GM19328 (cell line): Measurements from ENCODE around the gene CRACR2B.

Source experiments
- ATAC-seq: cut with Tn5 transposase; IDR thresholded peaks from one replicate; pipeline ENCODE4 v1.9.1; 2021; ENCODE audit warnings: mild to moderate bottlenecking, moderate library complexity; ENCODE audit not compliant: unreplicated experiment

CRACR2B gene

DNA sequence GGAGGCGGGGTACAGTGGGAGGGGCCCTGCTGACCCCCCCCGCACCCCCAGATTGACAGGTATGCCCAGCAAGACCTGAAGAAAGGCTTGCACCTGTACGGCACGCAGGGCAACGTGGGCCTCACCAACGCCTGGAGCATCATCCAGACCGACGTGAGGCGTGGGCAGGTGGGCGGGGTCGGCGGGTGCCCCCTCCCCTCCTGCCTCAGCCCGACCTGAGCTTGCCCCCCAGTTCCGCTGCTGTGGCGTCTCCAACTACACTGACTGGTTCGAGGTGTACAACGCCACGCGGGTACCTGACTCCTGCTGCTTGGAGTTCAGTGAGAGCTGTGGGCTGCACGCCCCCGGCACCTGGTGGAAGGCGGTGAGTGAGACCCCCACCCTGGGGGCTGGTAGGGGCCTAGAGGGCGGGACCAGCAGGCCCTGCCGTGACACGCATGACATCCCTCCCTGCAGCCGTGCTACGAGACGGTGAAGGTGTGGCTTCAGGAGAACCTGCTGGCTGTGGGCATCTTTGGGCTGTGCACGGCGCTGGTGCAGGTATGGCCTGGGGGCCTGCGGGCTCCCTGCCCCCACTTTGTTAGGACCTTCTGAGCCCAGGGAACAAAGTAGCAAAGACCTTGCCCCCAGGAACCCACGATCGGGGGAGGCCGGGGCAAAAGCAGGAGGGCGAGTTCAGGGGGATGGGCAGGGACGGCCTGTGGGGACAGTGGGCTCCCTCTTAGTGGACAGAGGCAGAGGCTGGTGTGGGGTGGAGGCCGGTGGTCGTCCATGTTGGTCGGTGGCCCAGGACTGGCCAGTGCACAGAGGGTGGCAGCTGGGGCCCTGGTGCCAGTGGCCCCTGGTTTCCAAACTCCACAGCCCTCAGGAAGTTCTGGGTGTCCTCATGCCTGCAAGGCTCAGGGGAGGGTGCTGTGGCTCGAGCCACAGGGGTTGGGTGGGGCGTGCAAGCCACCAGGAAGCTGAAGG lies 38.0 kb downstream of the CRACR2B start:
- no peak for ATAC-seq

DNA sequence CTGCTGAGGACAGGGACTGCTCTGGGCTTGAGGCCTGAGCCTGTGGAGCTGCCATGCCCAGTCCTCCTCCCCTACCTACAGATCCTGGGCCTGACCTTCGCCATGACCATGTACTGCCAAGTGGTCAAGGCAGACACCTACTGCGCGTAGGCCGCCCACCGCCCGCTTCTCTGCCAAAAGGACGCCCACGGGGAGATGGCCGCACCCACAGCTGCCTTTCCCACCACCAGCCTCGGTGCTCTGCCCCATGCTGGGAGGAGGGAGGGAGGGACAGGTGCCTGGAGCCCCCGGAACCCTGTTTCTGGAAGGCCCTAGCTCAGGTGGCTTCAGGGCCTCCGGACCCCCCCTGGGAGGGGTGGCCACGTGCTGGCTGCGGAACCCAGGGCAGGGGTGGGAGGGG lies 38.8 kb downstream of the CRACR2B start:
- ATAC-seq: no peak

DNA sequence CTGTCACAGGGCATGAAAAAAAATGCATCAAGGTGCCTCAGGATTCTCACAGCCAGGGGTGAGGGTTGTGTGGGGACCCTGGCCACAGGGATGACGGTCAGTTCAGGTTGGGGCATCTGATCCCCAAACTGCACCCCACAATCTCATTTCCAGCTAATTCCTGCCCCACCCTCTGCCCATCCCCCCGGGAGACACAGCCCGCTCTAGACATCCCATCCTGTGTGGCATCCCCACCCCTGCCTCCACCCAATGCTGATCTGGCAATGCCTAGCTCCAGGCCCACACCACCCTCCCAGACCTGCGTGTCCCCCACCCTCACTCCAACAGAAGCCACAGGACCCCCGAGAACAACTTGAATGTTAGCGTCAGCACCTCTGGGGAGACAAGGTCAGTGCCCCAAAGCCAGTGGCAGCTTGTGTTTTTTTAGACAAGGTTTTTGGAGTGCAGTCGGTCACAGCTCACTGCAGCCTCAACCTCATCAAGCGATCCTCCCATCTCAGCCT lies 40.2 kb downstream of the CRACR2B start:
- no peak for ATAC-seq

DNA sequence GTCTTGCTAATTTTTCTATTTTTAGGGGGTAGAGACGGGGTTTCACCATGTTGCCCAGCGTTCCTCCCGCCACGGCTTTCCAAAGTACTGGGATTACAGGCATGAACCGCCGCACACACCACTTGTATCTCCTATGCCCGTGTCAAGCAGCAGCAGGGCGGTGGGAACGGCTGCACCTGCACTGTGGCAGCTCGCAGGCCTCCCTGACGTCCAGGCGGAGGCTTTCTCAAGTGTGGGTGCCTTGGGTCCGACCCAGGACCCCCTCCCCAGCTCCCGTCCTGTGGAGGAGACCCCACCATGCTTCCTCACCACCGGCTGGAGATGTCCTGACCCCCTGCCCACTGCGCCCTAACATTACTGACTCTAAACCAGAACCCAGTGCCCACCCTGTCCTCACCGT lies 40.7 kb downstream of the CRACR2B start:
- ATAC-seq: no peak

DNA sequence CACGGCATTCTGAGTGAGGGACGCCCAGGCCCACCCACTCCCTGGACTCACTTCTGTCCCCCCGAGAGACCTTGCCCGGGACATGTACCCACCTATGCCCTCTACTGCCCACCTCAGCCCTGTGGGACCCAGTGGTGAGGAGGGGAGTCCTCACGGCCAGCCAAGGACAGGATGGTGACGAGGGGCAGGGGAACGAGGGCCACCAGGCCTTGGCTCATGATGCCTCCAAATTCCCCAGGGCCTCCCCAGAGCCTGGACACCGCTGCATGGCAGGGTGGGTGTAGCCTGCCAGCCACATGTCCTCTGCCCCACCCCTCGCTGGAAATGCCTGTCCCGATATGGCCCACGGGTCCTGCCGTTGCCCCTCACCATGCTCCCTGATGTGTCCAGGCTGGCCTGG lies 41.1 kb downstream of the CRACR2B start:
- ATAC-seq: no peak

DNA sequence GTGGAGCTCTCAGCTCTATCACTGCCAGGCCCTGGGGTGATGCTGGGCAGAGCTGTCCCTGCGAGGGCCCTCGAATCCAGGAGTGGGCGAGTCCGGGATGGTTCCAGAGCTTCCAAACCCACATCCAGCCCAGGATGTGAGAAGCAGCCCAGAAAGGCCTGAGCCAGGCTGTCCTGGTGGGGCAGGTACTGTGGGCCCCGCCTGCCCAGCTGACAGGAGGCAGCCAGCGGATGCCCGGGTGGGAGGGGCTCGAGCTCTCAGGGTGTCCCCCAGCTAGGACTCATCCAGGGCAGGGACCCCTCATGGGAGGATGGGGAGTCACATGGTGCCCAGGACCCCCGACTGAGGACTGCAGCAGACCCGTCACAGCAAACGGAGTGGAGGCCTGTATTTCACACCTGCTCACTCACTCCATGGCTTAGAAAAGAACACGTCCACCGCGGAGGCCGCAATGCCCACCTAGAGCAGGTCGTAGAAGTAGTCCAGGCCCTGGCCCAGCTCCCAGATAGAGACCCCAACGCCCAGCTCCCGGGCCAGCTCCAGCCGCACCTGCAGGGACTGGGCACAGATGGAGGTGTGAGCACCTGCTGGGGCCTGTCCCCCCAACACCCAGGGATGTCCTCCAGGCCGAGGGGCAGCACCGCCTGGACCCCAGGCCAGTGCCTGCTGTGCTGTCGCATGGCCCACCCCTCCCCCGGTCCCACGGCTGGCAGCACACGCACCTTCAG lies 41.8 kb downstream of the CRACR2B start:
- no peak for ATAC-seq

DNA sequence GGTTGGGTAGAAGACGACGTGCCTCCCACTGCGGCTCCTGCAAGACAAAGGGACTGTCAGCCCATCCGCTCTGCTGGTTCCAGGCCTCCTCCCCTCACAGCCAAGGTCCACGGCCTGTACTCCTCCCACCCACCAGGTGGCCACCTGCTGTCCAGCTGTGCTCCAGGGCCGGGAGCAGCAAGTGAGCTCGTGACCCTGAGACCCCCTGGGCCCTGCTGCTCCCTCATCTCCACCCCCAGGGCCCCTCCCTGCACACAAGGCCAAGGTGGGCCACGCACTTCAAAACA lies 42.4 kb downstream of the CRACR2B start:
- no peak for ATAC-seq

DNA sequence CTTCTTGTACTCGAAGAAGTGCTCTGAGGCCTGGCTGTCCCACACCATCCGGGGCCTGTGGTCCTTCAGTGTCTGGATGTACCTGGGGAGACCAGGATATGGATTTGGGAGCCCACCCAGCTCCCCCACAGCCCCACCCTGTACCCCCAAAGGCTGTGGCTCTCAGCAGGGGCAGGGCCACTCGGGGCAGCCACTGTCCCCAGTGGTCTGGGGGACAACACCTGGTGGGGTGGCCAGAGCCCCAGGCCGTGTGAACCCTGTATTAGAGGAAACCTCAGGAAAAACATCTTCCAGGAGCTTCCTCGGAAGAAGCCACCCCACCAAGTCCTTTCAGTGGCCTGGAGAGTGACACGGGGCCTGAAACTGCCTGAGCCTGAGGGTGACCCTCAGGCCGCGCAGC lies 42.7 kb downstream of the CRACR2B start:
- ATAC-seq: no peak

DNA sequence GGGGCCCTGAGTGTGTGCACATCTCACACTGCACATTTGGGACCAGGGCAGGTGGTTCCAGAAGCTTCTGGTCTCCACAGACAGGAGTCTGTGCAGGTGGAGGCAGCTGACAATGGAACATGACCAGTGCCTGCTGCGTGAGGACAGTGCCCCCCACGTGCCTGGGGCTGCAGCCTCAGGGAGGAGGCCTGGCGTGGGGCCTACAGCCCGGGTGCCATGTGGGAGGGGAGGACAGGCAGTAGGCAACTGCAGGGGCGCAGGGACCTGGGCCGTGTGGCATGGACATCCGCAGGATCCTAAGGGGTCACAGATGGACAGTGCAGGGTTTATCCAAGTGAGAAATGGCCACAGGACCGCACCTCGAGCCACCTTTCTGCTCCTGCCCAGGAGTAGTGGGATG lies 43.8 kb downstream of the CRACR2B start:
- ATAC-seq: no peak

DNA sequence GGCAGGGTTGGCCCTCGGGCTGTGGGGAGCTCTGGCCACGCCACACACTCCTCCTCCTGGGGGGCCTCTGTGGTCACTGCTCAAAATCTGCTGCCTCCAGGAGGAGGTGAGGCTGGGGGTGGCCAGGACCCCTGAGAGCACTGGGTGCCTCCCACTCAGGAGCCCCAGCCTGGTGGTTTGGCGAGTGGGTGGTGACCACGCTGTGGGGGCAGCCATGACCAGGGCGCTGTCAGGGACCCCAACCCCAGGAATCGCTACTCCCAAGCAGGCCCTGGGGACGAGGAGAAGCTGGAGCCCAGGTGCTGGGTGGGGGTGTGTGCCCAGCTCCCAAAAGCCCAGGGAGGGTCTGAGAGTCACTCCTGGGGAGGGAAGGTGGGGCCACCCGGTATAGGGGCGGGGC lies 45.1 kb downstream of the CRACR2B start:
- no peak for ATAC-seq

DNA sequence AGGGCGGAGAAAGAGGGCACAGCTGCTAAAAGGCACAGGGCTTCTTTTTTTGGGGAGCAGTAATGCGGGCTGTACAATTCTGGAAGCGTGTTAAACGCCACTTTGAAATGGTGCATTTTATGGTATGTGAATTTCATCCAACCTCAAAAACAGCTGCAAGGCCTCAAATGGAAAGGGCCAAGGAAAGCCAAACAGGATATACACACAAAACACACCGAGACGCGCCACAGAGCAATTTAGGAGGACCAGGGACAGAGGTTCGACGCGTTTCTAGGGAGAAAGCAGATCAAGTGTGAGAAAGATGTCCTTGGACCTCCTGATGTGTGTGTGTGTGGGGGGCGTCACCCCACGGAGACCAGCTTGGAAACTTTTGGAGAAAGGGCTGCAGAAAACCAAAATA lies 46.0 kb downstream of the CRACR2B start:
- no peak for ATAC-seq

DNA sequence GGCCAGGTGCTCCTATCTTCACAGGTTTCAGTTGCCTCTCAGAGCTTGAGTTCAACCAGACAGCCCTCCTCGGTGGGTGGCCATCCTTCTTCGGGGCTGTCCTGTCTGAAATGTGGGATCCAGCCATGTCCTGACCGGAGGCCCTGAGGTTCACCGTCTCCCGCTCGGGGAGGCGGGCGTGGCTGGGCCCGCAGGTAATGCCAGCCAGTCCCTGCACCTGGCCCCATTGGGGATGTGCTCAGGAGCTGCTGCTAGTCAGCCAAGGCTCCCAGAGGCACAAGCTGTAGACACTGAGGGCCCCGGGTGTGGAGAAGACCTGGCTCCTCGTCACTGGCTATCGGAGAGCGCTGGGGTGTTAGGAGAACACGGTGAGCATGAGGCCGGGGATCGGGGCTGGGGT lies 47.5 kb downstream of the CRACR2B start:
- ATAC-seq: no peak

DNA sequence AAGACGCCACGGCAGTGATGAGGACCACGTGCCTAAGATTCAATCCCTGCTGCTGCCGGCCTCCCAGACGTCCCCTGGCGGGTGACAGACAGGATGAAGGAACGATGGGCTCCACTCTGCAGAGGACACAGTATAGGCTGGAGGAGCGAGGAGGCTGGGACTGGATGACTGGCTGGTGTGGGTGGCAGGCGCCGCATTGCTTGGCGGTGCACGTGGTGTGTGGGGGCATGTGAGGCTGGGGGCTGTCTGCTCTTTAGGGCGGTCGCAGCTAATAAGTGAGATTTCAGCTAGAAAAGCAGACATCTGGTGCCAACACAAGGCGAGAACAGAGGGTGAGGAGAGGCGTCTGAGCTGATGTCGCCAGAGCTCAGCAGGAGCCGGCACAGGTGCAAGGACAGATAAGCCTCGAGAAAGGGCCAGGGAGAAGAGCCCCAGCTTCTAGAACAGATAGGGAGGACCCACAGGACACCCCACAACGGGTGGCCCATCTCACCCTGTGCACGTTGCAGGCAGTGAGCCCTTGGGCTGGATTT lies 48.1 kb downstream of the CRACR2B start:
- no peak for ATAC-seq

DNA sequence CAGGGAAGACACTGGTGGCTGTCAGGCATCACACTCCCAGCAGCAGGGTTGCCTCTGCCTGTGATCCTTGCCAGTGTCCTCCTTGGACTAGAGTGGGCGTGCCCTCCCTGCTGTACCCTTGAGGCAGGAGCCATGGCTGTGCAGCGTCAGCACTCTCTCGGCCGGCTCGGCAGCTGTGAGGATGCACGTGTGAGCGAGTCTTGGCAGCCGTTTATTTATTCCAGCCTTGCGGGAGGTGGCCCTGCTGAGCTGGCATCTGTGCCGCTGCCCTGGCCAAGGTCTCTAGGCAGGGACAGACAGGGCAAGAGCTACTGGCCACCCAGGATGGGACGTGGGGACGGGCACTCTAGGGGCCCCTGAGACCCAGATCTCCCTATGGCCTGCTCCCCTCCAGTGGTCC lies 48.8 kb downstream of the CRACR2B start:
- ATAC-seq: no peak

DNA sequence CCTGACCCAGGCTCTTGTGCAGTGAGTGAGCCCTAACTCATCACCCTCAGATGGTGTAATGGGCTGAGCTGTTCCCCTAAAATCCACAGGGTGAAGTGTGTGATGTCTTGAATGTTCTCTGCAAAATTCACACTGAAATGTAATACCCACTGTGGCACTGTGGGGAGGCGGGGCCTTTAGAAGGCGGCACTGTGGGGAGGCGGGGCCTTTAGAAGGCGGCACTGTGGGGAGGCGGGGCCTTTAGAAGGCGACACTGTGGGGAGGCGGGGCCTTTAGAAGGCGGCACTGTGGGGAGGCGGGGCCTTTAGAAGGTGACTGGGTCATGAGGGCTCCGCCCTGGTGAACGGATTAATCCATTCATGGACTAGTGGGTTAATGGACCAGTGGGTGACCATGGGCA lies 49.8 kb downstream of the CRACR2B start:
- no peak for ATAC-seq

DNA sequence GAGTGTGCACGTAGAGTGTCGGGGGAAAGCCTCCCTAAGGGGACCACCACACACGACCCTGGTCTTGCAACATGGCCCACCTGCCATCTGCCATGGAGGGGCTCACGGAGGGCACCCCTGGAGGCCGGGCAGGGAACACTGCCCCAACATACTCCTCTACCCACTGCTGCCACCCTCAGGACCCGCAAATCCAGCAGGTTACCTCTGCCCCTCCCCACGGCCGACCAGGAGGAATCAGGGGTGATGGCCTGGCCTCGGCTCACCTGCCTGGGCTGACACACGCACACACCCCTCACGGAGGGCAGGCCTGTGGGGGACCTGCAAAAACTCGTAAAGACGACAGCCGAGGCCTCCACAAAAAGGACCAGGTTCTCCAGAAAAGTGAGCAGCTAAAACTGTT lies 52.7 kb downstream of the CRACR2B start:
- ATAC-seq: no peak
